Omental fat pad (tissue), 4 donors: ENCODE data around the gene EXOSC10. TPM values are rescaled to one million over a fixed set of nuclear protein-coding genes. Genes with fewer than 3 reads are reported as not detected.
A peak's percentile ranks its signal among the peaks of the same experiment; 100 is the strongest.
"Not testable (repeated sequence)": the region's sequence is repeated elsewhere in the genome, so short reads cannot be mapped to it uniquely, and the experiment has no call there.

Experiments
- ATAC-seq: fragments of 150-250 bp; one replicate; pipeline ENCODE4 v1.9.1; 2016; ENCODE audit warnings: mild to moderate bottlenecking, moderate library complexity; ENCODE audit not compliant: low FRiP score
- DNase-seq: peaks from one replicate; pipeline ENCODE4 v3.0.0-alpha.2; 2019; ENCODE audit warnings: low spot score
- CTCF ChIP-seq, 3 donors: fragments of 450-650 bp; IDR thresholded peaks; one replicate each; pipeline ENCODE4 v1.5.1; 2016 to 2017; ENCODE audit warnings: antibody characterized with exemption in 3 of 3, mild to moderate bottlenecking in 3 of 3, moderate library complexity in 2 of 3
- total RNA-seq, 4 donors: library from RNA; depleted of rRNA; stranded (reverse); fragments of >200 nt; gene quantifications; one replicate each; pipeline ENCODE4 v1.1.0, GENCODE V29; 2016

EXOSC10 gene
- total RNA-seq, 4 donors from 2014 or later: 39.7 to 65.4 (median 56.9) TPM

DNA sequence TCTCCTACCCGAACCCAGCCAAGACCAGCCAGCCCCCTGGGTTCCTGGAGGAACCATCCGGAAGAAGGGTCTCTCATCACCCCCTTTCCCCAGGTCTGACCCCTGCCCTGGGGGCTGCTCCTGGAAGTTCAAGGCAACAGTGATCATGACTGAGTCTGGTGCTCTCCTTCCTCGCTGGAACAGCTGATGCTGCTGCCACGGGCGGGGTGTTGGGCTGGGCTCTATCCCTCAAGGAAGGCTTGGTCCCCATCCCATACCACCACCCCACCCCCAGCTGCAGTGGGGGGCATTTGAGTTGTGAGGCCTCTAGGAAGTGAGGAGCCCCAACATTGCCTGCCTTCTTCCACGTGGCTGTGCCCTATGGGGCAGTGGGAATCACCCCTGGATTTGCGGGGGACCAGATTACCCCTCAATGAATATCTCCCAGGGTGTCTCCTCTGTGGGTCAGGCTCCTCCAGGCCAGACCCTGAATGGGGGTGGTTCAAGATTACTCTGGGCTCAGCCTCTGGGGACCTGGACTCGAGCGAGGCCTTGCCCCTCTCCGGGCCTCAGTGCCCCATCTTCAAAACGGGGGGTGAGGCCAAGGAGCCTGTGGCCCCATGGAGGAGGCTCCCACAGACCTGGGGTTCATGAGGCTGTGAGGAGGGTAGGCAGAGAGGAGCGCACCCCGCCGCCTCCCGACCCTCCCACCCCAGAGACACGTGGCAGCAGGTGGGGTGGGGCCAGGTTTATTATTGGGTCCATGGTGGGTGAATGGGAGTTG is 55.4 kb downstream of the EXOSC10 start:
- TF ChIP-seq CTCF (IDR thresholded peaks at IDR 0.05): no peak
- DNase-seq: no peak

DNA sequence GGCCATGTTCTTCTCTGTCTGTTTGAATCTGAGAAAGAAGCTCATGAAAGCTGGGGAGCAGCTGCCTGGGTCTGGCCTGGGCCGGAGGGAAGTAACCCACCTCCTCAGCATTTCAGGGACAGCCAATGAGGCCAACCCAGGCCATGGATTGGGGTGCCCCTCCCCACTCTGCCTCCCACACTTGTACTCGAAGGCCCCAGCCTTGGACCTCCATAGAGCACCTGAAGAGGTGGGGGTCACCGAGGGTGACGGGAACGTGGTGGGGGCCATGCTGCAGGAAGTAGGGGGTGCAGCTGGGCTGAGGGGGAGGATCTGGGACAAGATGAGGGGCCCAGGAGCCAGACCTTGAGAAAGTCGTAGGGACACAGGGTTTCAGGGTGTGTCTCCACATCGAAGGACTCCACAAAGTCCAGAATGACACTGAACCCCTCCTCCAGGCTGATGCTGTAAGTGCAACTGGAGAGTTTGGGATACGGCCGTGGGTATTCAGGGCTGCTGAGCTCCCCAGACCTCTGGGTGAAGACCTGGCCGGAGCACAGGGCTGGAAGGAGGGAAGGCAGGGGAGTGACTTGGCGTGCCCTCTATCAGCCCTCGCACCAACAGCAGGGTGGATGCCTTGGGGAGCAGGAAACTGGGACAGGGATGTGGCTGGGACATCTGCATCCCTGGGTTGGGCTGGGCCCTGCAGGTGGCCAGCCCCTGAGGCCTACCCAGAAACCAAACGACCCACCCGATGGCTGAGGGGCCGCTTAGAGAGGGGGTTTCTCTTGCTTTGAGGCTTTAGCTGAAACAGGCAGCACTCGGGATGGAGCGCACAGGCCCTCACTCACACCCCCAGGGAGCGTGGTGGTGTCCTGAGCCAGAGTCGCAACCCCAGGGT is 56.4 kb downstream of the EXOSC10 start:
- no peak for TF ChIP-seq CTCF (IDR thresholded peaks at IDR 0.05)
- ATAC-seq (no peak), DNase-seq (no peak)

More for the DNA sequence above, 55.4 kb downstream of the EXOSC10 start:
- ATAC-seq: no peak

GRCh38 chr1:11042065-11042464 is 57.6 kb downstream of the EXOSC10 start:
- ATAC-seq: no peak
- TF ChIP-seq CTCF (IDR thresholded peaks at IDR 0.05): no peak
- no peak for DNase-seq

- ATAC-seq (no peak), DNase-seq (no peak)
- no peak for TF ChIP-seq CTCF (IDR thresholded peaks at IDR 0.05)
Measured at GRCh38 chr1:11041048-11041447, 58.6 kb downstream of the EXOSC10 start.

DNA sequence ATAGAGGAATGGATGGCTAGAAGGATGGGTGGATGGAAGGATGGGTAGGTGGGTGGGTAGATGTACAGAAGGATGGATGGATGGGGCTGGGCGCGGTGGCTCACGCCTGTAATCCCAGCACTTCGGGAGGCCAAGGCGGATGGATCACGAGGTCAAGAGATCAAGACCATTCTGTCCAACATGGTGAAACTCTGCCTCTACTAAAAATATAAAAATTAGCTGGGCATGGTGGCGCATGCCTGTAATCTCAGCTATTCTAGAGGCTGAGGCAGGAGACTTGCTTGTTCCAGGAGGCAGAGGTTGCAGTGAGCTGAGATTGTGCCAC is 59.6 kb downstream of the EXOSC10 start:
- ATAC-seq, DNase-seq: not testable (repeated sequence)

DNA sequence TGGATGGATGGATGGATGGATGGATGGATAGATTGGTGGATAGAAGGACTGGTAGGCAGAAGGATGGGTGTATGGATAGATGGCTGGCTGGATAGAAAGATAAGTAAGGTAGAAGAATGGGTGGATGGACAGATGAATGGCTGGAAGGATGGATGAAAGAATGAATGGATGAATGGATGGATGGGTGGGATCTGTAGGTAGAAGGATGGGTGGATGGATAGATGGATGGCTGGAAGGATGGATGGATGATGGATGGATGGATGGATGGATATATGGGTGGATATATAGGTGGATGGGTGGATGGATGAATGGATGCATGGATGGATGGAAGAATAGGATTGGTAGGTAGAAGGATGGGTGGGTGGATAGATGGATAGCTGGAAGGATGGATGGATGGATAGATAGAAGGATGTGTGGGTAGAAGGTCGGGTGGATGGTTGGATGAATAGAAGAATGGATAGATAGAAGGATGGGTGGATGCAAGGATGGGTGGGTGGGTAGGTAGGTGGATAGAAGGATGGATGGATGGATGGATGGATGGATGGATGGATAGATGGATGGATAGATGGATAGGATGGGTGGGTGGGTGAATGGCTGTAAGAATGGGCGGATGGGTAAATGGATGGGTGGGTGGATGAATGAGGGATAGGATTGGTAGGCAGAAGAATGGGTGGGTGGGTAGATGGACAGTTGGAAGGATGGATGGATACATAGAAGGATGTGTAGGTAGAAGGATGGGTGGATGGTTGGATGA is 60.1 kb downstream of the EXOSC10 start:
- no peak for DNase-seq
- ATAC-seq: no peak
- no peak for TF ChIP-seq CTCF (IDR thresholded peaks at IDR 0.05)

DNA sequence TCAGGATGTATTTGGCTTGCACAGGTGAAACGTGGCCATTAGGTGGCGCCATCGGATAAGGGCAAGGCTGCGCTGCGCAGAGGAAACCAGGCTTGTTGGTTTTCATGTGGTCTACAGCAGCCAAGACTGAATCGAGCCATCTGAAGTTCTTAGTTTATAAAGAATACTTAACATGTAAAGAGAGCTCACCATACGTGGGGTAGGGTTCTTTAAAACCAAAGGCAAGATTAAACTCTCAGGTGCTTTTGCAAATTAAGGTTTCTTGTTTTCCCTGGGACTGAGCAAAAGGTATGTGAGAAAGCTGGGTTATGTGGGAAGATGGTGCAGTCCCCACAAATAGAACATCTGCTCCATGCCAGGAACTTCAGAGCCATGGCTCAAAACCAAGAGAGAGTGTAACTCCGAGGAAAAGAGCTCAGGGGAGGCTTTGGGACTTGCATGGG is 61.9 kb downstream of the EXOSC10 start:
- peak; percentile 87 for ATAC-seq
- peak in 1 of 3 donors; percentile 43 for TF ChIP-seq CTCF (IDR thresholded peaks at IDR 0.05)
- DNase-seq: peak; percentile 94
